ENCODE data around the gene LHPP.
"Not testable (repeated sequence)": the region's sequence is repeated elsewhere in the genome, so short reads cannot be mapped to it uniquely, and the experiment has no call there.

The LHPP gene

GRCh38 chr10:124579011-124579399, 117.4 kb downstream of the LHPP start:
- H3K27ac ChIP-seq = no peak overlapping the region
- TF ChIP-seq ZFX (IDR thresholded peaks at IDR 0.05) (no peak), CTCF (conservative IDR thresholded peaks at IDR 0.05) (no peak)

- TF ChIP-seq CTCF (conservative IDR thresholded peaks at IDR 0.05) = no peak
- TF ChIP-seq ZFX (IDR thresholded peaks at IDR 0.05) = no peak
- H3K27ac ChIP-seq = no peak overlapping the region
Observed at GRCh38 chr10:124586142-124586541, 124.5 kb downstream of the LHPP start.

- no peak overlapping the region for H3K27ac ChIP-seq
- no peak for TF ChIP-seq CTCF (conservative IDR thresholded peaks at IDR 0.05)
- TF ChIP-seq ZFX (IDR thresholded peaks at IDR 0.05) = no peak
Observed at GRCh38 chr10:124587811-124588211, 126.2 kb downstream of the LHPP start.

- not testable (repeated sequence) for H3K27ac ChIP-seq
Observed at GRCh38 chr10:124588341-124588735, 126.7 kb downstream of the LHPP start.

GRCh38 chr10:124588736-124589490, 127.3 kb downstream of the LHPP start:
- no peak for TF ChIP-seq CTCF (conservative IDR thresholded peaks at IDR 0.05)
- no peak for TF ChIP-seq ZFX (IDR thresholded peaks at IDR 0.05)
- H3K27ac ChIP-seq = no peak overlapping the region

- TF ChIP-seq CTCF (conservative IDR thresholded peaks at IDR 0.05) (no peak), ZFX (IDR thresholded peaks at IDR 0.05) (no peak)
Observed at GRCh38 chr10:124589491-124590041, 127.9 kb downstream of the LHPP start.

GRCh38 chr10:124590216-124591122, 128.8 kb downstream of the LHPP start:
- no peak overlapping the region for H3K27ac ChIP-seq
- TF ChIP-seq ZFX (IDR thresholded peaks at IDR 0.05) (no peak), CTCF (conservative IDR thresholded peaks at IDR 0.05) (no peak)

More at GRCh38 chr10:124589491-124590041, 127.9 kb downstream of the LHPP start:
- H3K27ac ChIP-seq = no peak overlapping the region
